HepG2 (cell line): Measurements from ENCODE around the gene GLB1L. TPM values are rescaled to one million over a fixed set of nuclear protein-coding genes. Genes with fewer than 3 reads are reported as not detected.

ENCODE experiments used
- AGO1 ChIP-seq: fragments of 200-400 bp; formaldehyde crosslinking; IDR thresholded peaks from 2 replicates; pipeline ENCODE4 v1.6.1; 2017; ENCODE audit warnings: mild to moderate bottlenecking, low read depth, low read length, moderate library complexity; ENCODE audit not compliant: poor library complexity, severe bottlenecking
- ATRX ChIP-seq: sonication (generic); formaldehyde crosslinking; IDR thresholded peaks from 2 replicates; pipeline ENCODE4 v1.4.0; 2020; ENCODE audit warnings: missing genetic modification reagents, borderline replicate concordance
- CC2D1A ChIP-seq: sonication (generic); formaldehyde crosslinking; IDR thresholded peaks from 2 replicates; pipeline ENCODE4 v1.8.1; 2023; ENCODE audit warnings: mild to moderate bottlenecking, missing genetic modification reagents
- CCDC6 ChIP-seq: sonication (generic); formaldehyde crosslinking; IDR thresholded peaks from 2 replicates; pipeline ENCODE4 v1.8.1; 2022; ENCODE audit warnings: mild to moderate bottlenecking, missing genetic modification reagents, moderate library complexity
- FOXO1 ChIP-seq: sonication (generic); formaldehyde crosslinking; IDR thresholded peaks from 2 replicates; pipeline ENCODE4 v1.4.0; 2020; ENCODE audit warnings: missing genetic modification reagents
- GATAD1 ChIP-seq: IDR thresholded peaks from 2 replicates; pipeline ENCODE4 v1.6.1; 2016; ENCODE audit warnings: missing genetic modification reagents, missing compliant biosample characterization
- KDM5B ChIP-seq: sonication (generic); formaldehyde crosslinking; IDR thresholded peaks from 2 replicates; pipeline ENCODE4 v1.4.0; 2020; ENCODE audit warnings: missing genetic modification reagents, mild to moderate bottlenecking, borderline replicate concordance
- KLF12 ChIP-seq: sonication (generic); formaldehyde crosslinking; IDR thresholded peaks from 2 replicates; pipeline ENCODE4 v1.4.0; 2020; ENCODE audit warnings: missing genetic modification reagents, borderline replicate concordance
- MEIS1 ChIP-seq: sonication (generic); formaldehyde crosslinking; IDR thresholded peaks from 2 replicates; pipeline ENCODE4 v1.9.0; 2021; ENCODE audit warnings: mild to moderate bottlenecking, missing genetic modification reagents, moderate library complexity, borderline replicate concordance
- NFATC3 ChIP-seq: sonication (generic); formaldehyde crosslinking; IDR thresholded peaks from 2 replicates; pipeline ENCODE4 v1.5.1; 2020; ENCODE audit warnings: mild to moderate bottlenecking, missing genetic modification reagents
- NFE2L2 ChIP-seq: fragments of 150-350 bp; IDR thresholded peaks from 2 replicates; pipeline ENCODE4 v1.6.1; 2014; ENCODE audit warnings: low read length
- NR2F1 ChIP-seq, 2 experiments: fragments of 450-650 bp in 1 of 2; formaldehyde crosslinking in 1 of 2; IDR thresholded peaks; 2 replicates each; pipeline versions ENCODE4 v1.5.0 to v1.6.1; 2016 to 2020; ENCODE audit warnings: mild to moderate bottlenecking in 1 of 2, missing compliant biosample characterization in 1 of 2, missing genetic modification reagents in 1 of 2, moderate library complexity in 1 of 2
- RARA ChIP-seq: IDR thresholded peaks from 2 replicates; pipeline ENCODE4 v1.6.1; 2016; ENCODE audit warnings: missing genetic modification reagents, missing compliant biosample characterization
- RNF2 ChIP-seq: fragments of 450-650 bp; conservative IDR thresholded peaks from 2 replicates; pipeline ENCODE4 v1.6.1; 2016; ENCODE audit warnings: low read depth
- SALL1 ChIP-seq: sonication (generic); formaldehyde crosslinking; IDR thresholded peaks from 2 replicates; pipeline ENCODE4 v1.8.0; 2022; ENCODE audit warnings: mild to moderate bottlenecking, missing genetic modification reagents
- SOX6 ChIP-seq, 2 experiments: fragments of 450-650 bp in 1 of 2; sonication (generic) in 1 of 2; formaldehyde crosslinking in 1 of 2; IDR thresholded peaks; 2 replicates each; pipeline versions ENCODE4 v1.4.0 to v1.6.1; 2017 to 2020; ENCODE audit warnings: antibody characterized with exemption in 1 of 2, mild to moderate bottlenecking in 1 of 2, missing genetic modification reagents in 1 of 2
- ZBTB21 ChIP-seq: sonication (generic); formaldehyde crosslinking; IDR thresholded peaks from 2 replicates; pipeline ENCODE4 v1.4.0; 2020; ENCODE audit warnings: missing genetic modification reagents
- ZBTB42 ChIP-seq: sonication (generic); formaldehyde crosslinking; IDR thresholded peaks from 2 replicates; pipeline ENCODE4 v1.5.0; 2020; ENCODE audit warnings: mild to moderate bottlenecking, missing genetic modification reagents
- ZNF256 ChIP-seq: sonication (generic); formaldehyde crosslinking; conservative IDR thresholded peaks from 2 replicates; pipeline ENCODE4 v1.4.0; 2020; ENCODE audit warnings: missing genetic modification reagents
- ZNF30 ChIP-seq: sonication (generic); formaldehyde crosslinking; IDR thresholded peaks from 2 replicates; pipeline ENCODE4 v1.5.0; 2020; ENCODE audit warnings: mild to moderate bottlenecking, missing genetic modification reagents
- ZNF430 ChIP-seq: sonication (generic); formaldehyde crosslinking; IDR thresholded peaks from 2 replicates; pipeline ENCODE4 v1.9.0; 2021; ENCODE audit warnings: mild to moderate bottlenecking, missing genetic modification reagents
- ZNF577 ChIP-seq: sonication (generic); formaldehyde crosslinking; IDR thresholded peaks from 2 replicates; pipeline ENCODE4 v1.4.0; 2020; ENCODE audit warnings: mild to moderate bottlenecking, low read depth, missing genetic modification reagents, borderline replicate concordance
- ZNF724P ChIP-seq: sonication (generic); formaldehyde crosslinking; IDR thresholded peaks from 2 replicates; pipeline ENCODE4 v1.8.0; 2022; ENCODE audit warnings: missing genetic modification reagents, borderline replicate concordance
- polyA plus RNA-seq, 8 experiments: library from polyadenylated mRNA; depleted of rRNA in 3 of 8; stranded (reverse) in 7 of 8; unstranded in 1 of 8; fragments of >200 nt; fragmentation: Illumina TruSeq in 4 of 8; extraction: Trizol in 4 of 8; gene quantifications; 2 replicates each; pipeline versions ENCODE4 v1.2.1 to v1.2.3, GENCODE V29; 2011 to 2016; ENCODE audit warnings: low read depth in 4 of 8, missing spikeins in 1 of 8, mixed read lengths in 1 of 8; ENCODE audit not compliant: insufficient read depth in 1 of 8
- total RNA-seq, 5 experiments: library from RNA; depleted of rRNA; stranded (reverse); fragments of >200 nt; fragmentation: Illumina TruSeq; extraction: Trizol; gene quantifications; 2 replicates each; pipeline ENCODE4 v1.2.3, GENCODE V29; 2016; ENCODE audit warnings: low read depth in 1 of 5
- TF ChIP-seq, protein P1 (sequence below): sonication (generic); formaldehyde crosslinking; IDR thresholded peaks from 2 replicates; pipeline ENCODE4 v1.5.1; 2020; ENCODE audit warnings: missing genetic modification reagents, mild to moderate bottlenecking, borderline replicate concordance
- TF ChIP-seq, protein P2 (sequence below): sonication (generic); formaldehyde crosslinking; IDR thresholded peaks from 2 replicates; pipeline ENCODE4 v1.5.1; 2020; ENCODE audit warnings: mild to moderate bottlenecking, missing genetic modification reagents, moderate library complexity
- TF ChIP-seq, protein P3 (sequence below): sonication (generic); formaldehyde crosslinking; IDR thresholded peaks from 2 replicates; pipeline ENCODE4 v1.5.0; 2020; ENCODE audit warnings: missing genetic modification reagents

GLB1L gene
- total and polyA plus RNA-seq, 2 of the 13 experiments (the other 11 are each of a cell fraction or from before 2014, with no cell fraction given), result 6.8 to 7.3 TPM

DNA sequence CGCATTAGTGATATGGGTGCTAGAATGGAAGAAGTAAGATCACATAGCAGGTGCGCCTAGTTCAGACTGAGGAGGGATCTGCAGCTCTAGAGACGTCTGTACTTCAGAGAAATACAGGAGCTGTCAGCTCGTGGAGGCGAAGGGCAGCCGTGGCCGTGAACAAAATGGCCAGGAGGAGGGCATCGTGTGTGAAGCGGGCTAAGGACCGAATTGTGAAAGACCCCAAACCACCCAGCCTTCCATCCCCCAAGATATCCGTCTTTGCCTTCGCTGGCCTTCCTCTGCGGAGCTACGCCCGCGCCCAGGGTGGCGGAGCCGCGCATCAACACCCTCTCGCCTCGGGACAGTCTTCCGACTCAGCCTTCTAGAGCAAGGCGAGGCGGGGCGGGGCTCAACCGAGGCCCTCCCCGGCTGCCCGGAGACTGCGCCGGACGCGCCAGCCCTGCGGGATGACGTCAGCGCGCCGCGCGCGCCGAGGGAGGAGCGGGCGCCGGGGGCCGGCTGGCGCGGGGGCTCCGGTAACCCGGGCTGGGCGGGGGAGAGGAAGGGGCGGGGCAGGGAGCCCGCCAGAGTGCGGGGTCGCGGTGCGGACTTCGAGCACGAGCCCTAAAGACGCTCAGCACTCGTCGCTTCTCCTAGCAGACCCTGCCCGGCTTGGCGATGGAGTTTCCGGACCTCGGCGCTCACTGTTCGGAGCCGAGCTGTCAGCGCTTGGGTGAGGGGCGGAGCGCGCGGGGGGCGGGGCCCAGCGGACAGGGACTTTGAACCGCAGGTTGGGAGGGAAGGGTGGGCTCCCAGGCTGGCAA, 38.7 kb downstream of the GLB1L start, which contains the start of gene ZFAND2B (continued):
- TF ChIP-seq, protein P1, sequence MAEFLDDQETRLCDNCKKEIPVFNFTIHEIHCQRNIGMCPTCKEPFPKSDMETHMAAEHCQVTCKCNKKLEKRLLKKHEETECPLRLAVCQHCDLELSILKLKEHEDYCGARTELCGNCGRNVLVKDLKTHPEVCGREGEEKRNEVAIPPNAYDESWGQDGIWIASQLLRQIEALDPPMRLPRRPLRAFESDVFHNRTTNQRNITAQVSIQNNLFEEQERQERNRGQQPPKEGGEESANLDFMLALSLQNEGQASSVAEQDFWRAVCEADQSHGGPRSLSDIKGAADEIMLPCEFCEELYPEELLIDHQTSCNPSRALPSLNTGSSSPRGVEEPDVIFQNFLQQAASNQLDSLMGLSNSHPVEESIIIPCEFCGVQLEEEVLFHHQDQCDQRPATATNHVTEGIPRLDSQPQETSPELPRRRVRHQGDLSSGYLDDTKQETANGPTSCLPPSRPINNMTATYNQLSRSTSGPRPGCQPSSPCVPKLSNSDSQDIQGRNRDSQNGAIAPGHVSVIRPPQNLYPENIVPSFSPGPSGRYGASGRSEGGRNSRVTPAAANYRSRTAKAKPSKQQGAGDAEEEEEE, result no peak
- TF ChIP-seq ZNF430 (CRISPR knock-in tag) (0 out of 2 replicates have a peak, but pooled peaks have one; percentile 29), ZBTB21 (no peak), NFATC3 (CRISPR knock-in tag) (0 out of 2 replicates have a peak, but pooled peaks have one; percentile 12), KLF12 (CRISPR knock-in tag) (no peak), ZNF30 (no peak), NR2F1 (CRISPR knock-in tag; IDR thresholded peaks at IDR 0.05) (no peak), CCDC6 (CRISPR knock-in tag) (no peak), ZBTB42 (no peak), FOXO1 (CRISPR knock-in tag) (peak; percentile 66), AGO1 (peak; percentile 96), ZNF724P (CRISPR knock-in tag) (peak; percentile 99), ZNF256 (CRISPR knock-in tag) (no peak), ATRX (CRISPR knock-in tag) (no peak), MEIS1 (CRISPR knock-in tag) (no peak), GATAD1 (CRISPR knock-in tag) (0 out of 2 replicates have a peak, but pooled peaks have one; percentile 53), CC2D1A (CRISPR knock-in tag) (no peak), KDM5B (CRISPR knock-in tag) (peak; percentile 93), ZNF577 (CRISPR knock-in tag) (no peak), SOX6 (IDR thresholded peaks at IDR 0.05) (no peak), SOX6 (CRISPR knock-in tag; IDR thresholded peaks at IDR 0.05) (peak; percentile 64), NFE2L2 (no peak), RNF2 (no peak; the same call in 1 of the 2 replicates), SALL1 (CRISPR knock-in tag) (peak; percentile 84), RARA (CRISPR knock-in tag) (no peak; the same call in 1 of the 2 replicates)
- TF ChIP-seq, protein P2, sequence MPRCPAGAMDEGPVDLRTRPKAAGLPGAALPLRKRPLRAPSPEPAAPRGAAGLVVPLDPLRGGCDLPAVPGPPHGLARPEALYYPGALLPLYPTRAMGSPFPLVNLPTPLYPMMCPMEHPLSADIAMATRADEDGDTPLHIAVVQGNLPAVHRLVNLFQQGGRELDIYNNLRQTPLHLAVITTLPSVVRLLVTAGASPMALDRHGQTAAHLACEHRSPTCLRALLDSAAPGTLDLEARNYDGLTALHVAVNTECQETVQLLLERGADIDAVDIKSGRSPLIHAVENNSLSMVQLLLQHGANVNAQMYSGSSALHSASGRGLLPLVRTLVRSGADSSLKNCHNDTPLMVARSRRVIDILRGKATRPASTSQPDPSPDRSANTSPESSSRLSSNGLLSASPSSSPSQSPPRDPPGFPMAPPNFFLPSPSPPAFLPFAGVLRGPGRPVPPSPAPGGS, result peak; percentile 81
- TF ChIP-seq, protein P3, sequence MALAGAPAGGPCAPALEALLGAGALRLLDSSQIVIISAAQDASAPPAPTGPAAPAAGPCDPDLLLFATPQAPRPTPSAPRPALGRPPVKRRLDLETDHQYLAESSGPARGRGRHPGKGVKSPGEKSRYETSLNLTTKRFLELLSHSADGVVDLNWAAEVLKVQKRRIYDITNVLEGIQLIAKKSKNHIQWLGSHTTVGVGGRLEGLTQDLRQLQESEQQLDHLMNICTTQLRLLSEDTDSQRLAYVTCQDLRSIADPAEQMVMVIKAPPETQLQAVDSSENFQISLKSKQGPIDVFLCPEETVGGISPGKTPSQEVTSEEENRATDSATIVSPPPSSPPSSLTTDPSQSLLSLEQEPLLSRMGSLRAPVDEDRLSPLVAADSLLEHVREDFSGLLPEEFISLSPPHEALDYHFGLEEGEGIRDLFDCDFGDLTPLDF (CRISPR knock-in tag), result no peak
